ENCODE results near the gene TRAPPC8.
"Not testable (repeated sequence)": the region's sequence is repeated elsewhere in the genome, so short reads cannot be mapped to it uniquely, and the experiment has no call there.

The TRAPPC8 gene

DNA sequence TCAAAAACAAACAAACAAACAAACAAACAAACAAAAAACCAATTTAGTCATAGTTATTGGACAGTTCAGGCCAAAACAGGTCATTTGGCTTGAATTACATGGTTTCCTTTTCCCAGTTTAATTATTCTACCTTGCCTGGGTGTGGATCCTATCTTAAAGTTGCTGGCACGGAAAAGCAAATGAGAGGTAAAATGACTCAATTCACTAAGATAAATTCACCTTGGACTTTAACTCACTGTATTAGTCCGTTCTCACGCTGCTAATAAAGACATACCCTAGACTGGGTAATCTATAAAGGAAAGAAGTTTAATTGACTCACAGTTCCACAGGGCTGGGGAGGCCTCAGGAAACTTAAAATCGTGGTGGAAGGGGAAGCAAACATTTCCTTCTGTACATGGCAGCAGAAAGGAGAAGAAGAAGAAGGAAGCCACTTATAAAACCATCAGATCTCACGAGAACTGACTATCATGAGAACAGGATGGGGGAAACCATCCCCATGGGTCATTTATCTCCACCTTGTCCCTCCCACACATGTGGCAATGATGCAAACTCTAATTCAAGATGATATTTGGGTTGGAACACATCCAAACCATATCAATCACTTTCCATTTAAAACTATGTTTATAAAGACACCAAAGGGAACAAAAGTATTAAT, 22.5 kb upstream of the TRAPPC8 start:
- Histone ChIP-seq H3K9ac (ENCODE audit: low read depth, low read length) (no peak overlapping the region), H3K36me3 (ENCODE audit: control insufficient read depth, insufficient read depth, low read length) (no peaks in the 10 kb centered on the region), H3K4me3 (ENCODE audit: low read depth, low read length) (no peak overlapping the region), H3K9me3 (ENCODE audit: control insufficient read depth, insufficient read depth, low read length) (no peaks in the 10 kb centered on the region), H3K27me3 (ENCODE audit: control insufficient read depth, insufficient read depth, low read length) (no peaks in the 10 kb centered on the region), H3K4me1 (ENCODE audit: control insufficient read depth, insufficient read depth, low read length) (no peaks in the 10 kb centered on the region)

DNA sequence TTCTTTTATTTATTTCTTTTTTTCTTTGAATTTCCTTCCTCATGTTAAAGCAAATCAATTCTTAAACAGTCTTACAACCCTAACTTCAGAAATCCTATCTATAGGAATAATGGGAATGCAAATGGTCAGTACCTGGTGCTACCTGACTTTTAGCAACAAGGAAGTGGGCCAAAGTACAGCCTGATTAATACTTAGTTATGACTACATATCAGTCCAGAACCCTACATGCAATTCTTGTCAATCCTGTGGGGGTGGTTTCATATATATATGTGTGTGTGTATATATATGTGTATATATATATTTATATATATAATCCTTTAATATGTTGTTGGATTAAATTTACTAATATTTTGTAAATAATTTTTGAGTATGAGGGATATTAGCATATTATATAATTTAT, 14.8 kb upstream of the TRAPPC8 start:
- no peaks in the 10 kb centered on the region for H3K9me3 ChIP-seq (ENCODE audit: control insufficient read depth, insufficient read depth, low read length)
- no peak overlapping the region for H3K9ac ChIP-seq (ENCODE audit: low read depth, low read length)
- H3K27me3 ChIP-seq (ENCODE audit: control insufficient read depth, insufficient read depth, low read length), result no peaks in the 10 kb centered on the region
- H3K4me3 ChIP-seq (ENCODE audit: low read depth, low read length), result no peak overlapping the region
- H3K4me1 ChIP-seq (ENCODE audit: control insufficient read depth, insufficient read depth, low read length), result peaks cover 7% of the 10 kb centered on the region
- no peaks in the 10 kb centered on the region for H3K36me3 ChIP-seq (ENCODE audit: control insufficient read depth, insufficient read depth, low read length)

DNA sequence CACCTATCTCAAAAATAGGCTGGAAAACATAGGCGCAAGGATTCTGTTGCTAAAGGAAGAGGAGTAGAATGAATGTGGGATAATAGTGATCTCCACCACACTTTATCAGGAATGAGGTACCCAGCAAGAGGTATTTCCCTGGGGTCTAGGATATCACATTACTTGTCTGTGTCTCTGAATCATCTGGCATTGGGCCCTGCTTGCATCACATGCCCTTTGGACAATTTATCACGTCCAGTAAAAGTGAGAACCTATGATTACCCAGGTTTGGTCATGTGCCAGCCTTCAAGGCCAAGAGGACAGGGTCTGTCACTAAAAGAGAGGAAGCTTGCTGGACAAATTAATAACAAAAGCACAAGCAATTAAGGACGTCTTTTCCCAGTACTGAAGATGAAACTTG, 11.4 kb upstream of the TRAPPC8 start:
- H3K9ac ChIP-seq (ENCODE audit: low read depth, low read length), result no peak overlapping the region
- no peak overlapping the region for H3K4me3 ChIP-seq (ENCODE audit: low read depth, low read length)
- H3K36me3 ChIP-seq (ENCODE audit: control insufficient read depth, insufficient read depth, low read length), result no peaks in the 10 kb centered on the region
- H3K4me1 ChIP-seq (ENCODE audit: control insufficient read depth, insufficient read depth, low read length), result peaks cover 13% of the 10 kb centered on the region
- no peaks in the 10 kb centered on the region for H3K9me3 ChIP-seq (ENCODE audit: control insufficient read depth, insufficient read depth, low read length)
- H3K27me3 ChIP-seq (ENCODE audit: control insufficient read depth, insufficient read depth, low read length), result no peaks in the 10 kb centered on the region

DNA sequence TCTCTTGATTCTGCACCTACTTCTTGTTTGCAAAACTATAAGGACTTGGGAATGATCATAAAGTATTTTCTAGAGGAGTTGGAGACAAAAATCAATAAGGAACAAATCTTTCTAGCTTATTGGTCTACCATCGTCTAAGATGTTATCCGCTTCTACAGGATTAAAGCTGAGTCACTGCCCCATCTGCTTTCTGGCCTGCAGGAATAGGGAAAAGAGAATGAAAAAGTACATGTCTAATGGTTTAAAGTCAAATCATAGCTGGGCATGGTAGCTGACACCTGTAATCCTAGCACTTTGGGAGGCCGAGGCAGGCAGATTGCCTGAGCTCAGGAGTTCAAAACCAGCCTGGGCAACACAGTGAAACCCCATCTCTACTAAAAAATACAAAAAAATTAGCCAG, 10.8 kb upstream of the TRAPPC8 start:
- not testable (repeated sequence) for H3K27me3 ChIP-seq (ENCODE audit: control insufficient read depth, insufficient read depth, low read length); H3K9me3 ChIP-seq (ENCODE audit: control insufficient read depth, insufficient read depth, low read length); H3K9ac ChIP-seq (ENCODE audit: low read depth, low read length); H3K4me3 ChIP-seq (ENCODE audit: low read depth, low read length); H3K36me3 ChIP-seq (ENCODE audit: control insufficient read depth, insufficient read depth, low read length)
- peaks cover 13% of the 10 kb centered on the region for H3K4me1 ChIP-seq (ENCODE audit: control insufficient read depth, insufficient read depth, low read length)

DNA sequence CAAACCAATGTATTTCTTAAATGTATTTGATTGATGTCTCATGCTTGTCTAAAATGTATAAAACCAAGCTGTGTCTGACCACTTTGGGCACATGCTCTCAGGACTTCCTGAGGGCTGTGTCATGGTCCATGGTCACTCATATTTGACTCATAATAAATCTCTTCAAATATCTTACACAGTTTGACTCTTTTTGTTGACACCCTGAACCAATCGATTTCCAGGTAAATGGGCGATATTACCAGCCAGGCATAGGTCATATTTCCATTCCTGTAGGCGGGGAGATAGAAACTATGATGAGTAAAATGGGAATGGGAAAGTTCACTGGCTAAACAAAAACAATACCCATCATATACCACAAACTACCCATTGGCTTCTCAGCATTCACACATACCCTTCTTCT, 9.3 kb upstream of the TRAPPC8 start:
- Histone ChIP-seq H3K4me3 (ENCODE audit: low read depth, low read length) (no peak overlapping the region), H3K9me3 (ENCODE audit: control insufficient read depth, insufficient read depth, low read length) (peaks cover 3% of the 10 kb centered on the region), H3K9ac (ENCODE audit: low read depth, low read length) (no peak overlapping the region), H3K27me3 (ENCODE audit: control insufficient read depth, insufficient read depth, low read length) (no peaks in the 10 kb centered on the region), H3K36me3 (ENCODE audit: control insufficient read depth, insufficient read depth, low read length) (no peaks in the 10 kb centered on the region), H3K4me1 (ENCODE audit: control insufficient read depth, insufficient read depth, low read length) (peaks cover 13% of the 10 kb centered on the region)

DNA sequence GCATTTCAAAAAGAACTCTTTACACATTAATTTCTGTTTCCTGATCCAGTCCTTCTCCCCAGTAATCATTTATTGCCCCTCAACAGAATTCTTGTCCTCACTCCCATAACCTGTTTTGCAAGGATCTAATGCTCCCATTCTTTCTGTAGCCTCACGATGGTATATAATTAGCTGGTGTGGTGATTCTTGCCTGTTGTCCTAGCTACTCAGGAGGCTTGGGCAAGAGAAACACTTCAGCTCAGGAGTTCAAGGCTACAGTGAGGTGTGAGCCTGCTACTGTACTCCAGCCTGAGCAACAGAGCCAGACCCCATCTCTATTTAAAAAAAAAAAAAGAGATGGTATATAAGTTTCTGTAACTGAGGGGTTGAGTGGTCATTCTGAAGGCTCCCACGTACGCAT, 7.7 kb upstream of the TRAPPC8 start:
- H3K36me3 ChIP-seq (ENCODE audit: control insufficient read depth, insufficient read depth, low read length), result no peaks in the 10 kb centered on the region
- no peaks in the 10 kb centered on the region for H3K27me3 ChIP-seq (ENCODE audit: control insufficient read depth, insufficient read depth, low read length)
- peaks cover 14% of the 10 kb centered on the region for H3K4me1 ChIP-seq (ENCODE audit: control insufficient read depth, insufficient read depth, low read length)
- H3K9me3 ChIP-seq (ENCODE audit: control insufficient read depth, insufficient read depth, low read length), result peaks cover 3% of the 10 kb centered on the region
- no peak overlapping the region for H3K4me3 ChIP-seq (ENCODE audit: low read depth, low read length)
- H3K9ac ChIP-seq (ENCODE audit: low read depth, low read length), result no peak overlapping the region

DNA sequence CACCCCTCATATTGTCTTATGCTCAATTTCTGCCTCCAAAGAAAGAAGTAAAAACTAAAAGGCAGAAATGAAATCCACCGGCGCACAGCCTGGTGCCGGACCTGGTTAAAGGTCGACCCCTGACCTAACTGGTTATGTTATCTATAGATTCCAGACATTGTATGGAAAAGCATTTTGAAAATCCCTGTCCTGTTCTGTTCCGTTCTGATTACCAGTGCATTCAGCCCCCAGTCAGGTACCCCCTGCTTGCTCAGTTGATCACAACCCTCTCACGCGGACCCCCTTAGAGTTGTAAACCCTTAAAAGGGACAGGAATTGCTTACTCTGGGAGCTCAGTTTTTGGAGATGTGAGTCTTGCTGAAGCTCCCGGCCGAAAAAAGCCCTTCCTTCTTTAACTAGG, 5.4 kb upstream of the TRAPPC8 start:
- H3K27me3 ChIP-seq (ENCODE audit: control insufficient read depth, insufficient read depth, low read length), result not testable (repeated sequence)

DNA sequence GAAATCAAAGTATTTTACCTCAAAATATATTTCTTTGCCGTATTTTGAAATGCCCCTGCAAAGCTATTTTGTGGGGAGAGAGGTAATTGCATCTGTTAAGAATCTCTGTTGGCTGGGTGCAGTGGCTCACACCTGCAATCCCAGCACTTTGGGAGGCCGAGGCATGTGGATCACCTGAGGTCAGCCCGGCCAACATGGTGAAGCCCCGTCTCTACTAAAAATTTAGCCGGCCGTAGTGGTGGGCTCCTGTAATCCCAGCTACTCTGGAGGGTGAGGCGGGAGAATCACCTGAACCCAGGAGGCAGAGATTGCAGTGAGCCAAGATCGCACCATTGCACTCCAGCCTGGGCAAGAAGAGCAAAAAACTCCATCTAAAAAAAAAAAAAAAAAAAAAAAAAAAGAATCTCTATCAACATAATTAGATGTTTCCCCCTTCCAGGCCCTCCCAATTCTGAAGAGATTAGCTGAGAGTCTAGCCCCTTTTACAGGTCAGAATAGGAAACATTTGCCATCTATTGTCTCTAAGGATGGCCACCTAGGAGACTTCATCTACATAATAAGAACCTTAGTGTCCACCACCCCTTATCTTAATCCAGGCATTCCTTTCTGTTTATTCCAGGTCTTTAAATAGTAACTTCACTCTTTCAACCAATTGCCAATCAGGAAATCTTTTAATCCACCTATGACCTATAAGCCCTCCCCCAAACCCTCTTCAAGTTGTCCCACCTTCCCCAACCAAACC, 3.5 kb upstream of the TRAPPC8 start:
- Histone ChIP-seq H3K36me3 (ENCODE audit: control insufficient read depth, insufficient read depth, low read length) (no peaks in the 10 kb centered on the region), H3K9ac (ENCODE audit: low read depth, low read length) (no peak overlapping the region), H3K27me3 (ENCODE audit: control insufficient read depth, insufficient read depth, low read length) (no peaks in the 10 kb centered on the region), H3K4me1 (ENCODE audit: control insufficient read depth, insufficient read depth, low read length) (peaks cover 9% of the 10 kb centered on the region), H3K4me3 (ENCODE audit: low read depth, low read length) (peak overlapping the region; percentile 8), H3K9me3 (ENCODE audit: control insufficient read depth, insufficient read depth, low read length) (peaks cover 3% of the 10 kb centered on the region)

More for the DNA sequence above, 5.4 kb upstream of the TRAPPC8 start:
- H3K9ac ChIP-seq (ENCODE audit: low read depth, low read length); H3K4me1 ChIP-seq (ENCODE audit: control insufficient read depth, insufficient read depth, low read length); H3K4me3 ChIP-seq (ENCODE audit: low read depth, low read length); H3K9me3 ChIP-seq (ENCODE audit: control insufficient read depth, insufficient read depth, low read length); H3K36me3 ChIP-seq (ENCODE audit: control insufficient read depth, insufficient read depth, low read length): not testable (repeated sequence)

DNA sequence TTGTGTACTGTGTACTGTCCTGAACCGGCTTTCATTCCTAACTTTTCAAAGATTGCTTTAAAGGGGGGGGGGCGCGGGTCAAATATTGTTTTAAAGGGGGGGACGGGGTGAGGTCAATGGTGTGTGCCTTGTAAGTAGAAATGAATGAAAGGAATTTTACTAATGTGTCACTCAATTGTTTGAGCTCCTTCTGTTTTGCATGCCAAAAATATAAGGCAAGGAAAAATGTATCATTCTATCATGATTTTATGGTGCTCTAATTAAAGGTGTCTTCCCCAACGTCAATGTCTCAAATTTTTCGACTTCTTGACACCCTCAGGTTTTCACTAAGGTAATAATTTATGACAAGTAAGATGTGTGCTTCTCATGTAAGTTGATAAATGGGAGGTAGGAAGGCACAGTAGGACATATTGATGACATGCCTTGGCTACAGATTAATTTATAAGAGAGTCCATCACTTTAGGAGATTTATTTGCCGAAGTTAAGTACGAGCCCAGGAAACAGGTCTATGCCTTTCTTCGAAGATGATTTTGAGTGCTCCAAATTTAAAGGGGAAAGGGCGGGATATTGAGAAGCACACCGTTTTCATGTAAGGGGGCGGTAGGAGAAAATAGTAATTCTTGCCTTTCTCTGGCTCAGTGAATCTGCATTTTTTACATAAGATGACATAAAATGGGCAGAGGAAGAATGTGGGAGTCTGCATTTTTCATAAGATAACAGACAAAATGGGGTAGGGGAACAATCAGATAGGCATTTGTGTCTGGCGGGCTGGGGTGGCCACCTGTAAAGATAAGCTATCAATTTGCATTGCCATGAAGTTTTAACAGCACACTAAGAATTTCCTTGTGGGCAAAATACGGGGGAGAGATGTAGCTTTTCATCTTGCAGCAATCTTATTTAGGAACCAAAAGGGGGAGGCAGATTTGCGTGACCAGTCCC, 1.2 kb upstream of the TRAPPC8 start:
- Histone ChIP-seq H3K4me3 (ENCODE audit: low read depth, low read length) (peak overlapping the region; percentile 97), H3K4me1 (ENCODE audit: control insufficient read depth, insufficient read depth, low read length) (peaks cover 4% of the 10 kb centered on the region), H3K36me3 (ENCODE audit: control insufficient read depth, insufficient read depth, low read length) (no peaks in the 10 kb centered on the region), H3K27me3 (ENCODE audit: control insufficient read depth, insufficient read depth, low read length) (no peaks in the 10 kb centered on the region), H3K9ac (ENCODE audit: low read depth, low read length) (peak overlapping the region; percentile 87), H3K9me3 (ENCODE audit: control insufficient read depth, insufficient read depth, low read length) (peaks cover 3% of the 10 kb centered on the region)

DNA sequence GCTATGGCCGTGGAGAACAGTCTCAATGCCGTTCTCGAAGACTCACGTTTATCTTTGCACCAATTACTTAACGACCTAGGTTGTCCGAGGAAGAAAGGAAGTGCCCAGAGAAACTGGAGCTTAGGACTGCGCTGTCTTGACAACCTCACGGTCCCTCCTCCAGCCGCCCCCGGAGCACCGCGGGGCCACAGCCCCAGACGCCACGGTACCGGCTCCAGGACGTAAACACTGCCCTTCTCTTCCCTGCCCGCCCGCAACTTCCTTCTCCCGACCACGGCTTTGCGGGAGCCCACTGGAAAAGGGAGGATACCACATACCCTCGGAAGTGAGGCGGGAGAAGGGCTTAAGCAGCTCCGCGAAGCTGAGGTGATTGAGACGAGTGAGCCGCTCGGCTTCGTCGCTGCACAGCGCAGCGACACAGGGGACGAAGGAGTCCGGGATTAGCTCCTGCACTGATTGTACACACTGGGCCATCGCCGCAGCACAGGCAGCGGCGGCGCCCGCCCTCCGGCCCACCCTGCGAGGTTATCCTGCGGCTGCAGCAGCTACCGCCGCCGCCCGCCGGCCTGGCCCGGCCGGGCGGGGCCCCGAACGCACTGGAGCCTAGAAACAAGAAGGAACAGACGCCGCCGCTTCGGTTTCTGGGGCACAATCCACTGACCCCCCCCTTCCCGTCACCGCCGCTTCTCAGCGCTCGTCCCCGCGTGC, 483 bp downstream of the TRAPPC8 start:
- H3K36me3 ChIP-seq (ENCODE audit: control insufficient read depth, insufficient read depth, low read length), result no peaks in the 10 kb centered on the region
- peak overlapping the region; percentile 96 for H3K9ac ChIP-seq (ENCODE audit: low read depth, low read length)
- H3K4me3 ChIP-seq (ENCODE audit: low read depth, low read length), result peak overlapping the region; percentile 96
- H3K27me3 ChIP-seq (ENCODE audit: control insufficient read depth, insufficient read depth, low read length), result no peaks in the 10 kb centered on the region
- H3K4me1 ChIP-seq (ENCODE audit: control insufficient read depth, insufficient read depth, low read length), result peaks cover 4% of the 10 kb centered on the region
- peaks cover under 1% of the 10 kb centered on the region for H3K9me3 ChIP-seq (ENCODE audit: control insufficient read depth, insufficient read depth, low read length)

DNA sequence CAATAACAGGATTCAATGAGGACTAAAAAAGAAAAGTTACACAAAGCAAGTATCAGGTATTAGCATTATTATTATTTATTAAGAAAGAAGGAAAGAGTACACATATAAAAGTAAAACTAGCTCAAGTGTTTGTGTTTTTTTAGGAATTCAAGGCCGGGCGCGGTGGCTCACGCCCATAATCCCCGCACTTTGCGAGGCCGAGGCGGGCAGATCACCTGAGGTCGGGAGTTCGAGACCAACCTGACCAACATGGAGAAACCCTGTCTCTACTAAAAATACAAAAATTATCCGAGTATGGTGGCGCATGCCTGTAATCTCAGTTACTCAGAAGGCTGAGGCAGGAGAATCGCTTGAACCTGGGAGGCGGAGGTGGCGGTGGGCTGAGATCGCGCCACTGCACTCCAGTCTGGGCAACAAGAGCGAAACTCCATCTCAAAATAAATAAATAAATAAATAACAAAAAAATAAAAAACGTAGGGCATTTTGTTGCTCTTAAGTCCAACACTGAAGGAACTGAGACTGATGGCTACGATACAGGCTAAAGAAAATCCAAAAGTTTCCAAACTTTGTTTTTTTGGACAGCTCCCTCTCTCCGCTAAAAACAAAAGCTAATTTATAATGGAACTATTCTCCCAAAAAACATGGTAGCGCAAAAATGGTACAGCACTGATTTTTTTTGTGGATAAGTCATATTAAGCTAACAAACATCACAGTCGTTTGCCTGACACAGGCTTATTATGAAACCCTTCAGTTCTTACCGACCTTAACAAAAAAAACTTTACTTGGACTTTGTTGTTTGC, 1.7 kb downstream of the TRAPPC8 start:
- Histone ChIP-seq H3K27me3 (ENCODE audit: control insufficient read depth, insufficient read depth, low read length) (no peaks in the 10 kb centered on the region), H3K9ac (ENCODE audit: low read depth, low read length) (no peak overlapping the region), H3K9me3 (ENCODE audit: control insufficient read depth, insufficient read depth, low read length) (no peaks in the 10 kb centered on the region), H3K4me1 (ENCODE audit: control insufficient read depth, insufficient read depth, low read length) (peaks cover 2% of the 10 kb centered on the region), H3K36me3 (ENCODE audit: control insufficient read depth, insufficient read depth, low read length) (peaks cover under 1% of the 10 kb centered on the region), H3K4me3 (ENCODE audit: low read depth, low read length) (peak overlapping the region; percentile 96)
